ENCODE measurements around the gene MT1F.
A peak's percentile ranks its signal among the peaks of the same experiment; 100 is the strongest.
"Not testable (repeated sequence)": the region's sequence is repeated elsewhere in the genome, so short reads cannot be mapped to it uniquely, and the experiment has no call there.

The MT1F gene

DNA sequence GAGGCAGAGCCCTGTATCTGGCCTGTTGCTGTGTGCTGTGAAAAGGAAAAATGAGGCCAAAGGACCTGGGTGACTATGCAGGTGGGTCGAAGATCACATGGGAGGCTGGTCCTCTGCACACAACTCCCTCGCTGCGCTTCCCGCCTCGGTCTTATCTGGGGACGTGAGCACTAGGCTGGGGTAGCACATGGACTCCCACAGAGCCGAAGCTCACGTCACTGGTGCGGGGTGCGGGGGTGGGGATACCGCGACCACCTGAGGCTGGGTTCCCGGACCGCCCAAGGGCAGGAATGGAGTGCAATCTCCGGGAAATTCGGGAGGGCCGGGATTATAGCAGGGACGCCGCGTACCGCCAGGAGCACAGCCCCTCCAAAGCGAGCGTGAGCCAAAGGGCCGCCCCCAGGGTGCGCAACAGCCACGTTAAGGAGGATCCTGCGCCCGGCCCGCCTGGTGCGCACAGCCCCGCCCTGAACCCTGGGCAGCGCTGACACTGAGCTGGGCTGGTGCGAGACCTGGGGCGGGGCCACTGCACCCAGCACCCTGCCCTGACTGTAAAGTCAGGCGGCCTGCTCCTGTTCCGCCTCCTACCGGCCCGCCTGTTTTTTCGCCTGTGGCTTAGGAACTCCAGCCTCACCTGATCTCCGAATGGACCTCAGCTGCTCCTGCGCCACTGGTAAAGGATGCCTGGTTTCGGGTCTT, 14.5 kb upstream of the MT1F start:
- peak in 3 of 4 experiments; percentile 47 to 72 (median 59) for DNase-seq (ENCODE audit: low read depth in 4 of 4, low spot score in 1 of 4)

DNA sequence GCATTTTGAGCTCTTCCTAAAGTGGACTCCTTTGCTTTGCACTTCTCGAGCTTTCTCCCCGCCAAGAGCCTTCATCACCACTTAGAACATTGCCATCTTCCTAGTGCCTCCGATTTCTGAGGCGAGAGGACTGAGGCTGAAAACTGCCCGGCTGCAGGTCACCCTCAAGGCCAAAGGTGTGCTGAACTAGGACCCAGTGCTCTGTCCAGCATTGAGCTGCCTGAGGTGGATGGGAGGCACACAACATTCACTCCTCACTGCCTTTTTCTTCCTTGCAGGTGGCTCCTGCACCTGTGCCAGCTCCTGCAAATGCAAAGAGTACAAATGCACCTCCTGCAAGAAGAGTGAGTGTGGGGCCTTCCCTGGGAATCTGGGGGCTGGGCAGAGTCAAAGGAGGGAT, 13.9 kb upstream of the MT1F start:
- DNase-seq (ENCODE audit: low read depth in 4 of 4, low spot score in 1 of 4): no peak

DNA sequence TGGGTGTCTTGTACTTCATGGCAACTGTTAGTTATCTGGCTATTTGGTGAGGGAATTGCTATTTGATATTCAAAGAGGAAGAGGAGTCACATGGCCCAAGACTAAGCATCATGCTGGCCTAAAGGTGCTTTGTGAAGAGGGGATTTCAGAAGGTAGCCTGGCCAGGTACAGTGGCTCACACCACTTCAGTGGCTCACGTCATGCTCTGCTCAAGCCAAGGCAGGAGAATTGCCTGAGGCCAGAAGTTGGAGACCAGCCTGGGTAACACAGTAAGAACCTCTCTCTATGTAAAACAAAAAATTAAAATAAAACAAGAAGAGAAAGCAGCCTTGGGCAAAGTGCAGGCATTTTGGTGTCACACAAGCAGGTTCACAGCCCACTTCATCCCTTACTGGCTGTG, 12.4 kb upstream of the MT1F start:
- no peak for DNase-seq (ENCODE audit: low read depth in 4 of 4, low spot score in 1 of 4)

DNA sequence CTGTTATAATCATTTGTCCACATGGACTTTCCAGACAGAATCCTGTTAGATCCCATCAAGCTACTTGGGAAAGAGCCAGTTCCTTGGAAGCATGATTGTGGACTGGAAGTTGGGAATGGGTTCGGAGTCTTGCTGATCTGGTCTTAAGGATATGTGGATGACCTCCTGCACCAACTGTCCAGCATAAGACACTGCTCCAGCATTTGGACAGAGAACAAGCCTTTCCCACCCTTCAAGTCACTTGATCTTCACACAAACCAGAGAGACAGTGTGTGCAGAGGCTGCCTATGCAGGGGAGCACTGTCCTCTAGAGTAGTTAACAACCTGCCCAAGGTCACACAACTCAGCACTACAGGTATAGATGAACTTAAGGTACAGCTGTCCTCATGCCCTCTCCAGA, 11.9 kb upstream of the MT1F start:
- no peak for DNase-seq (ENCODE audit: low read depth in 4 of 4, low spot score in 1 of 4)

DNA sequence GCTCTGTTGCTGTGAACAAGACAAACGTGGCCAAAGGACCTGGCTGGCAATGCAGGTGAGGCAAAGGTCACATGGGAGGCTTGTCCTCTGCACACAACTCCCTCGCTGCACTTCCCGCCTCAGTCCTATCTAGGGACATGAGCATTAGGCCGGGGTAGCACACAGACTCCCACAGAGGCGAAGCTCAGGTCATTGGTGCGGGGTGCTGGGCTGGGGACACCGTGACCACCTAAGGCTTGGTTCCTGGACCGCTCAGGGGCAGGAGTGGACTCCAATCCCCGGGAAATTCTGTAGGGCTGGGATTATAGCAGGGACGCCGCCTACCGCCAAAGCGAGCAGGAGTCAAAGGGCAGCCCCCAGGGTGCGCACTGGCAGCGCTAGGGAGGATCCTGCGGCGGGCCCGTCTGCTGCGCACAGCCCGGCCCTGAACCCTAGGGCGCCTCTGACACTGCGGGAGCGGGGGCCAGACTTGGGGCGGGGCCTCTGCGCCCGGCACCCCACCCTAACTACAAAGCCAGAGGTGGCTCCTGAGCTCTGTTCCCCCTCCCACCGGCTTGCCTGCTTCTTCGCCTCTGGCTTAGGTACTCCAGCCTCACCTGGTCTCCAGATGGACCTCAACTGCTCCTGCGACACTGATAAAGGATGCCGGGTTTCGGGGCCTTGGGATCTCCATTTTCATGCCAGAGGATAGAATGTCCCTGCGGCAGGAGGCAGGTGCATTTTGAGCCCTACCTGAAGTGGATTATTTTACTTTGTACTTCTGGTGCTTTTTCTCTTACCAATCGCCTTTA, 9.9 kb upstream of the MT1F start:
- no peak for DNase-seq (ENCODE audit: low read depth in 4 of 4, low spot score in 1 of 4)

DNA sequence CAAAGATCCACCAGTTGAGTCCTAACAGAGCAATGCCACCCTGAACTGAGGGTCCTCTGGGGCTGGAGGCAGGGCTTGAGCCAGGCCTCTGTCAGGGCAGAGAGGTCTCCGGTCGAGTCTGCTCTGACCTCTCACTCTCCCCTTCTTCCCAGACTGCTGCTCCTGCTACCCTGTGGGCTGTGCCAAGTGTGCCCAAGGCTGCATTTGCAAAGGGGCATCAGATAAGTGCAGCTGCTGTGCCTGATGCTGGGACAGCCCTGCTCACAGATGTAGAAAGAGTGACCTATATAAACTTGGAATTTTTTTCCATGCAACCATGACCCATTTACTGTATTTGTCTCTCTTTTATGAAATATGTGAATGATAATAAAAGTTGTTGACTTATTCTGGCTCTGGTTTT, 8.5 kb upstream of the MT1F start:
- DNase-seq (ENCODE audit: low read depth in 4 of 4, low spot score in 1 of 4): no peak

DNA sequence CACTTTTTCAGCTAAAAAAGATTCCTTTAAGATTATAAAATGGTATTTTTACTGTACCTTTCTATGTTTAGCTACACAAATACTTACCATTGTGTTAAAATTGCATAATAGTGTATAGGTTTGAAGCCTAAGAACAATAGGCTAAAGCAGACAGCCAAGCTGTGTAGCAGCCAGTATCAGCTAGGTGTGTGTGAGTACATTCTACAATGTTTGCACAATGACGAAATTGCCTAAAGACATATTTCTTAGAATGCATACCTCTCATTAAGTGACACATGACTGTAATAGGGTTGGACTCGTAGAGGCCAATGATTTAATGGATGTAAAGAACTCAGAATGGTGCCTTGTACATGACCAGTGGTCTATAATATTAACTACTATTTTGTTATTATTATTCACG, 7.9 kb upstream of the MT1F start:
- DNase-seq (ENCODE audit: low read depth in 4 of 4, low spot score in 1 of 4): no peak

DNA sequence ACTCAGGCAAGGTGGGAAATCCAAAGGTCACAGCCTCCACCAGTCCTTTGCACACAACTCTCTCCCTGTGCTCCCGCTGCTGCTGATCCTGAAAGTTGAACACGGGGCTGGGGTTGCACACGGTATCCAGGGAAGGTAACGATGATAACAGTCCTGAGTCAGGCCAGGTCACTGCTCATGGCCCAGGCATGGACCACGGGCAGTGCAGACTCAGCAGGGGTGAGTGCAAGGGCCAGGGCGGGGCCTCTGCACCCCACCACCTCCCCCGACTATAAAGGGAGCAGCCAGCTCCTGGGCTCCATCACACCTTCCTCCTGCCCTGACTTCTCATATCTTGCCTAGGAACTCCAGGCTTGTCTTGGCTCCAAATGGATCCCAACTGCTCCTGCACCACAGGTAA, 6.2 kb upstream of the MT1F start, which contains the start of gene MT1B:
Gene MT1B, plus strand, starts transcription at position 301 of the 400 bp plus-strand sequence. Its CDS starts 68 bp downstream, at position 369.
- no peak for DNase-seq (ENCODE audit: low read depth in 4 of 4, low spot score in 1 of 4)

DNA sequence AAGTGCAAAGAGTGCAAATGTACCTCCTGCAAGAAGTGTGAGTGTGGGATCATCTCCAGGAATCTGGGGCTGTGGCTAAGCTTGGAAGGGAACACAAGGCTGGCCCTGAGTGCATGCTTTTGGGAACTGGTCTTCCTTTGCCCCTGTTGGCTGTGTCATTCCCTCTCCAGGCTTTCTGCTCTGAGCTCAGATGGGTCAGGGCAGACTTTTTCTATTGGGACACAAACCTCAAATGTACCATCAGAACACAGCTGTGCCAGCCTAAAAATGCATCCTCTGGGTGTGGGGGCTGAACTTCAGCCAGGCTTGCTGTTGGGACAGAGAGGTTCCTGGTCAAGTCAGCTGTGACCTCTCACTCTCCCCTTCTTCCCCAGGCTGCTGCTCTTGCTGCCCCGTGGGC, 5.2 kb upstream of the MT1F start:
- DNase-seq (ENCODE audit: low read depth in 4 of 4, low spot score in 1 of 4): no peak

DNA sequence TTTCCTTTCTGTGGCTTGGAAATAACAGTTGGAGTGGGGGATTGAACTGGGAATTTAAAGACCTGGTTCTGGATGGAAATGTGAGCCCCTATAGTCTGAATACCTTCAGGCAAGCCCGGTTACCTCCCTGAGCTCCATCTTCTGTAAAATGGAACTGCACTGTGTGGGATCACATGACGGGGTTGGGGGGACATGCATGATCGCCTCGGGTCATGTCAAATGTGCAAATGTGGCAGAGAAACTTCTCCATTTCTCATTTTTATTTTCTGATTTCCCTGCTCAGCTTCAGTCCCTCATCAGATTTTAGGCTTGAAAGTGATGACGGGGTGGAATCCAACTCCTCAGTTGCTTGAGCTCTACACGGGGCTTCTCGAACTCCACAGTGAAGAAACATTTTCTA, 4.5 kb upstream of the MT1F start:
- no peak for DNase-seq (ENCODE audit: low read depth in 4 of 4, low spot score in 1 of 4)

DNA sequence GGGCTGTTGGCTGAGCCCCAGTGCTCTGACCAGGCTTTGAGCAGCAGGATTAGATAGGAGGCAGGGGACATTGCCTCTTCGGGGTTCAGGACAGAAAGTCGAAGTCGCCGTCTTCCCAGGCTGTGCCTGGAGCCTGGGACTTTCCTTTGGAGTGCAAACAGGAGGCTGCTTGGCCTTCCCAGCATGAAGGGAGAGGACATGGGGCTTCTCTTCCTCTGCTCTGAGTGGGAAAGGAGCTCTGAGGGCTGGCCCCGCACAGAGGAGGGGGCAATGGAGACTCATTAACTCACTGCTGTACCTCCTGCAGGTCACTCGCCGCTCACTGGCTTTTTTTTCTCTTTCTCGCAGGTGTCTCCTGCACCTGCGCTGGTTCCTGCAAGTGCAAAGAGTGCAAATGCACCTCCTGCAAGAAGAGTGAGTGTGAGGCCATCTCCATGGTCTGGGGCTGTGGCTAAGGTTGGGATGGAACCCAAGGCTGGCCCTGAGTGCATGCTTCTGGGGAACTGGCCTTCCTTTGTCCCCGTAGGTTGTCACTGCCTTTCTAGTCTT, 642 bp downstream of the MT1F start:
- no peak for DNase-seq (ENCODE audit: low read depth in 4 of 4, low spot score in 1 of 4)

DNA sequence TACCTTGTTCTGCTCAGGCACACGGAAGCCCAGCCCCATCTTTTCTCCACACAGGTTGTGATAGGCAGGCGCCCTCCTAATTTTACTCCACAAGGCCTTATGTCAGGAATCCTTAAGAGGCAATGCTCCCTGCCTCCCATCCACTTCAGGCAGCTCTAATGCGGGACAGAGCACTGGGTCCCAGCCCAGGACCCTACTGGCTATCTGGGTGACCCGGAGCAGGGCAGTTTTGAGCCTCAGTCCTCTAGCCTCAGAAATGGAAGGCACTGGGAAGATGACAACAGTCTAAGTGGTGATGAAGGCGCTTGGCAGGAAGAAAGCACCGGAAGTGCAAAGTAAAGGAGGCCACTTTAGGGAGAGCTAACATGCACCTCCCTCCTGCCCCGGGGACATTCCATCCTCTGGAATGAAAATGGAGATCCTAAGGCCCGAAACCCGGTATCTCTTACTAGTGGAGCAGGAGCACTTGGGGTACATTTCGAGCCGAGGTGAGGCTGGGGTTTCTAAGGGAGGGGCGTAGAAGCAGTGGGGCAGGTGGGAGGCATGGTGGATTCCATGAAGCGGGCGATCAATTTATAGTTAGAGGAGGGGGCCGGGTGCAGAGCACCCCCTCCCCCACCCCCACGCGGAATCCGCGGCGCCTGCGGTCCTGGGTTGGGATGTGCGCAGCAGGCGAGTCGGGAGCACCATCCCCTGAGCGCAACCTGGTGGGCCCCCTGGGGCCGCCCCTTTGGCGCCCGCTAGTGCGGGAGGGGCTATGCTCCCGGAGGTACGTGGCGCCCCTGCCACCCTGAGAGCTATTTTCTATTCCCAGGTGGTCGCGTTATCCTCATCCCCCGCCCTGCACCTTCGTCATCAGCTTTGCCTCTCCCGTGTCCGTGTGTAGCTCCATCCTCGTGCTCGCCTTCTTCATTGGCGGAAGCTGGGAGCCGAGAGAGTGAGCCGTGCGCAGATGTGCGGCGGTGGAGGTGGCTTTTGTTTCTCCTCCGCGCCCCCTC, 4.9 kb downstream of the MT1F start:
- no peak for DNase-seq (ENCODE audit: low read depth in 4 of 4, low spot score in 1 of 4)

DNA sequence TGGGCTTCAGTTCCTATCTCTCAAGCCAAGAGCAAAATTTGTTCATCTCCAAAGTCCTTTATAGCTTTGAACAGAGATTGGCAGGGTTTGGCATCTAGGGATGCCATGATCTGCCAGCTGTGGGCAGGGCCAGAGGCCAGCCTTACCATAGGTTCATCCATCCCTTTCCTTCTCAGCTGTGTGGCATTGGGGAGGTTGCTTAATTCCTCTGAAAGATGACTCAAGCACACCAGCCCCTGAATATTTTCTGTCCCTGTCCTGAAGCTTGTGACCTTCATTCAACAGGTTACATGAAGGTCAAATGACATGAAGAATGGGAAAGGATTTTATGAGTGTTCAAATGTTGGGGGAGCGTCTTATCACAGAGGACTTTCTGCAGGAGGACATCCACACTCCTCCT, 6.7 kb downstream of the MT1F start:
- no peak for DNase-seq (ENCODE audit: low read depth in 4 of 4, low spot score in 1 of 4)

DNA sequence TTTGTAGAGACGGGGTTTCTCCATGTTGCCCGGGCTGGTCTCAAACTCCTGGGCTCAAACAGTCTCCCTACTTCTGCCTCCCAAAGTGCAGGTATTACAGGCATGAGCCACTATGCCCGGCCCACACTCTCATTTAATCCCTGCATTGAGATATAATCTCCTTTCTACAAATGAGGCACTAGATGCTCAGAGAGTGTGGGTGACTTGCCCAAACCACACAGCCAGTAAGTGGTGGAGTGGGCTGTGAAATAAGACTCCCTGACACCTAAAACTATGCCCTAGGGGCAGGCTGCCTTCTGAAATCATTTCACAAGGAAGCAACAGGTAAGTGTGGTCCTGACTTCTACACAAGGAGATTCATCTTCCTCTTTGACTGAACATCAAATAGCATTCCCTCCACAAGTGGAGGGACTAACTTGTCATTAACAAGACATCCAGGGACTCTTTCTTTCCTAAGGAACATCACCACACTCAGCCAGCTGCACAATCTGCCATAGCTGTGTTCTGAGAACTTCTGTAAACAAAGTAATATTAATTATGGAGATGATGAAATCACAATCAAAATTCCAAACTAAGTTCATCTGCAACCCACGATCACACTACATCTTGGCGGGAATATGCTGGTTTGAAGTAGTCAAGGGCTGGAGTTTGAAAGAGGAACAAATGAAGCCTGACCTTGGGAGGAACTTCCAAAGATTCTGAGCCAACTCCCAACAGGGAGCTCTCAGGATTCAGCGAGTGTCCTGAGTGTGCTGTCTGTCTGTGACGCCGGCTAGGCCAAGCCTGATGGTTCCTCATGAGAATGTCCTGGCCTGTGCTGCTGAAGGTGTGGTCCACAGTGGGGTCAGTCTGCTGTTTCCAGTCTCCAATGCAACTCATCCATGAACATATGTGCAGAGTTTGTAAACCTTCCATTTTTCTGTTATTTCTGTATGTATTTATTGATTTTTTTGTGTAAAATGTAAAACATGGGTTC, 7.8 kb downstream of the MT1F start:
- DNase-seq (ENCODE audit: low read depth in 4 of 4, low spot score in 1 of 4): not testable (repeated sequence)

DNA sequence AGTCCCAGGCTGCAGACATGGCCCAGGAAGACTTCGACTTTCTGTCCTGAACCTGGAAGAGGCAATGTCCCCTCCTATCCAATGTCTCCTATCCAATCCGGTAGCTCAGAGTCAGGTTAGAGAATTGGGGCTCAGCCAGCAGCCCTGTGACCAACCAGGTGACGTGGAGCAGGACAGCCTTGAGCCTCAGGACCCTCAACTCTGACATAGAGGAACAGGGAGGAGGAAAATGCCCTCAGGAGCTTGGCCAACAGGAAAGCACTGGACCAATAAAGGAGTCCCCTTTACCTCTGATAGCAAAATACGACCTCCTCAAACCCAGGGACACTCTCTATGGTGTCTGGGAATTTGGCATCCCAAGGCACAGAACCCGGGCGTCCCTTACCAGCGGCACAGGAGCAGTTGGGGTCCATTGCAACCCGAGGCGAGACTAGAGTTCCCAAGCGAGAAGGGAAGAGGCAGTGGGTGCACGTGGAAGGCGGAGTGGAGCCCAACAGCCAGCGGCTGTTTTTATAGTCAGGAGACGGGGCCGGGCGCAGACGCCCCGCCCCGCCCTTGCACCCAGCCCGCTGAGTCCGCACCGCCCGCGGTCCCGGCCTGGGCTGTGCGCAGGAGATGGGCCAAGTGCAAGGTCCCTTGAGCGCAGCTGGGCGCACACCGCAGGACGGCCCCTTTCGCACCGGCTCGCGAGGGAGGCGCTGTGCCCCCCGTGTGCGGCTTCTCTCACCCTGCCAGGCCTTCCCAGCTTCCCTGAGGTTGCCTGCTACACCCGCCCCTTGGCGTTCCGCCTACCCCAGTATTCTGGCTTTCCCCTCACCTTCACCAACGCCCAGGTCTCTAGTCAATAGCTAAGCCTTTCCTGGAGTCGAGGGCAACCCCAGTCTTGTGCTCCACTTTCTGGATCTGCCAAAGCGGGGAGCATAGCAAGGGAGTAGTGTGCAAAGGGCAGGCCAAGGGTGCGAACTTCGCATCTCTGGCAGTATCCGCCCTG, 10.1 kb downstream of the MT1F start, which contains the start of gene MT1G:
Gene MT1G, minus strand, starts transcription at position 485 of the 991 bp plus-strand sequence. Its CDS starts 72 bp downstream, at position 413.
- DNase-seq (ENCODE audit: low read depth in 4 of 4, low spot score in 1 of 4): no peak

DNA sequence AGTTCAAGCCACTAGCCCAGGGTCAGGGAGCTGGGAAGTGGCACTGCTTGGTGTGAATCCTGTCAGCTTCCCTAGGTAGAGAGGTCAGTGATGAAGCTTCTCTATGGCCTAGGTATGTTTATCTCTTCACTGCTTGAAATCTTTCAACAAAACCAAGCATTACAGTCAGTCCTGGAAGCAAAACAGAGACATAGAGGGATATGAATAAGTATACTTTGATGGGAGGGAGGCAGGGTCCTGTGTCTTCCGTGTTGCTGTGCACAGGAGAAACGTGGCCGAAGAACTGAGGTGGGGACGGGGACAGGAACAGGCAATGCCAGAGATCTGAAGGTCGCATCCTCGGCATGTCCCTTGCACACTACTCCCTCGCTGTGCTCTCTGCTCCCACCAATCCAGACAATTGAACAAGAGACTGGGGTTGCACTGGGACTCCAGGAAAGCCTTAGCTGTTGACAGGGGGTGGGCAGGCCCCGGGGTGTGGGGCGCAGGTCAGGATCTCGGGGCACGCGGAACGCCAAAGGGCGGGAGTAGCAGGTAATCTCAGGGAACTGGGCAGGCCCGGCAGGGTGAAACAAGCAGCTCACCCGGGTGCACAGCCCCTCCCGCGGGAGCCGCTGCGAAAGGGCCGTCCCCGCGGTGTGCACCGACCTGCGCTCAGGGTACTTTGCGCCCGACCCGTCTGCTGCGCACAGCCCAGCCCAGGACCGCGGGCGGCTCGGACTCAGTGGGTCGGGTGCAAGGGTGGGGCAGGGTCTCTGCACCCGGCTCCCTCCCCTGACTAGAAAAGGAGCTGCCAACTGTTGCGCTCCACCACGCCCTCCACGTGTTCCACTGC, 11.5 kb downstream of the MT1F start, which contains the start of gene MT1H:
Gene MT1H, plus strand, starts transcription at position 810 of the 835 bp plus-strand sequence. CDS start 71 bp downstream, outside the sequence.
- no peak for DNase-seq (ENCODE audit: low read depth in 4 of 4, low spot score in 1 of 4)

DNA sequence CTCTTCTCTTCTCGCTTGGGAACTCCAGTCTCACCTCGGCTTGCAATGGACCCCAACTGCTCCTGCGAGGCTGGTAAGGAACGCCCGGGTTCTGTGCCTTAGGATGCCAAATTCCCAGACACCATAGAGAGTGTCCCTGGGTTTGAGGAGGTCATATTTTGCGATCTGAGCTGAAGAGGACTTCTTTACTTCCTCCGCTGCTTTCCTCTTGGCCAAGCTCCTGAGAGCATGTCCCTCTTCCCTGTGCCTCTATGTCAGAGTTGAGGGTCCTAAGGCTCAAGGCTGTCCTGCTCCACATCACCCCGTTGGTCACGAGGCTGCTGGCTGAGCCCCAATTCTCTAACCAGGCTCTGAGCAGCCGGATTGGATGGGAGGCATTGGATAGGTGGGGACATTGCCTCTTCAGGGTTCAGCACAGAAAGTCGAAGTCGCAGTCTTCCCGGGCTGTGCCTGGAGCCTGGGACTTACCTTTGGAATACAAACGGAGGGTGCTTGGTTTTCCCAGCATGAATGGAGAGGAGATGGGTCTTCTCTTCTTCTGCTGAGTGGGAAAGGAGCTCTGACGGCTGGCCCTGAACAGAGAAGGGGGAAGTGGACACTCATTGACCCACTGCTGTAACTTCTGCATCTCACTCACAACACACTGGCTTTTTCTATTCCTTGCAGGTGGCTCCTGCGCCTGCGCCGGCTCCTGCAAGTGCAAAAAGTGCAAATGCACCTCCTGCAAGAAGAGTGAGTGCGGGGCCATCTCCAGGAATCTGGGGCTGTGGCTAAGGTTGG, 12.3 kb downstream of the MT1F start:
- no peak for DNase-seq (ENCODE audit: low read depth in 4 of 4, low spot score in 1 of 4)

Measured in stimulated activated CD4-positive, alpha-beta T cell treated with anti-CD3 and anti-CD28 coated beads, Interleukin-1b, Interleukin-23, amount 100 ng/mL, for 24 hours (primary cell).